GM21390 (cell line): ENCODE results near the gene NTHL1.

Source experiments
- ATAC-seq: cut with Tn5 transposase; IDR thresholded peaks from one replicate; pipeline ENCODE4 v1.9.1; 2021; ENCODE audit not compliant: unreplicated experiment

Gene NTHL1

DNA sequence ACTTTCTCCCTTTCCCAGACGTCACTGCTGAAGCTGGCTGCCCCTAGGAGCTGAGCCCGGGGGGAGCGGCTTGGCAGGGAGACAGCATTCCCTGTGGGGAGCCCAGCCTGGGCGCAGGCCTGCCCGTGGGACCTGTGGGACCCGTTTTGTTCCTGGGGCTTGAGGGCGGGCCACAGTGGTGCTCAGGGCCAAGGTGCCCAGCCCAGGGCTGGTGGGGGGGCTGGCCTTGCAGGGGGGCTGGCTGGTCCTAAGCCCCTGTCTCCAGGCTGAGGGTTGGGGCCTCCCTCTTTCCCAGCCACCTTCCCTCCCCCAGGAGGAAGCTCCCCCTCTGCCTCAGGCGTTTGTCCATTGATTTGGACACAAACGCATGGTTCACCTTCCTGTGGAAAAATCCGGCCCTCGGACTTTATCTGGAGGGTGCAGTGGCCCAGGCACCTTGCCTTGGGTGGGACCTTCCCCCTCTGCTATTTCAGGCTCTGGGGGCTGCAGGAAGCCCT, 16.5 kb downstream of the NTHL1 start:
- no peak for ATAC-seq

DNA sequence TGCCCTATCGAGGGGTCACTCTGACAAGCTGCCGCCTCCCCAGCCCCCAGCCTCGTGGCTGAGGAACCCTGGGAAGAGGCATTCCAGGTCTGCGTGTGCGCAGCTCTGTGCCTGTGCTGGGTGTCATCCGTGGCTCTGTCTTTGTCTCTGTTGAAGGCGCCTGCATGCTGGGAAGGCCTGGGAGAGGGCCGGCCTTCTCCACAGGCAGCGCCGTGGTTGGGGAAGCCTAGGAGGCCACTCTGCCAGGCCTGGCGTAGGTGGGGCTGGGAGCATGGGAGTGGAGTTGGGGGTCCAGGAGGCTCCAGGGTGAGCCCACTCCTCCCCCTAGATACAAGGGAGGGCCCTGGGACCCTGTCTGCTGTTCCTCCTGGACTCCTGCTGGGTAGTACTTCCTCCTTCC, 17.6 kb downstream of the NTHL1 start:
- no peak for ATAC-seq

DNA sequence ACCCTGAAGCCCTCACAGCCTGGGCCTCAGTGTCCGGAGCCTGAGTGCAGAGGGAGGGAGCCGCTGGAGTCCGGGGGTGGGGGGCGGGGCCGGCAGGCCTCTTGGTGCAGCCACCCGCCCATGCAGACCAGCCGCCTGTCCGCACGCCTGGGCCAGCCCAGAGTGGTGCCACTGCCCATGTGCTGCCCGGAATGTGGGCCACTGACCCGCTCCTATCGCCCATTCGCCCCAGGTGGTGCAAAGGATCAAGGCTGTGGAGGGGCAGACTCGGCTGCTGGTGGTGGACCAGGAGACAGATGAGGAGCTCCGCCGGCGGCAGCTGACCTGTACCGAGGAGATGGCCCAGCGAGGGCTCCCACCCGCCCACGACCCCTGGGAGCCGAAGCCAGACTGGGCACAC, 18.3 kb downstream of the NTHL1 start:
- no peak for ATAC-seq

DNA sequence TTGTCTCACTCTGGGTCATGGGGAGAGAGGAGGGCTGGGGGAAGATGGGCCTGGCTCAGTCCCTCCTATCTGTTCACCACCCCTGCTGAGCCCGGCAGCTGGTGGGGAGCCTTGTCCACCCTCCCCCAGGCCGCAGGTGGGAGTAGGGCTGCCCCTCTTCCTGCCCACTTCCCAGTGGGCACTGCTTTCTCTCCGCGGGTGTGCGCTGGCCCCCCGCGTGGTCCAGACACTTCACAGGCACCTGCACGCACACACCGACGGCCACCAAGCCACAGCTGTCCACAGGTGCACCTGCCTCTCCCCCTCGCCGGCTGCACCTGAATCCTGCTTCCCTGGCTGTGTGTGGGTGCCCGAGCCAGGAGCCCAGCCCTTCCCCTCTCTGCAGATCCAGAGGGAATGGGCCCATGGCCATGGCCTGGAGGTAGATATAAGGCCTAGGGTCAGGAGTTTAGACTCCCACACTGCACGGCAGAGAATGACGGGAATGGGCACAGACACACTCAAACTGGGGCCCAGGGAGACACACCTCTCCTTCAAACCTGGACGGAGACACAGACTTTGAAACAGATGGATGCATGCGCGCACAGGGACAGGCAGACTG, 18.9 kb downstream of the NTHL1 start:
- no peak for ATAC-seq

DNA sequence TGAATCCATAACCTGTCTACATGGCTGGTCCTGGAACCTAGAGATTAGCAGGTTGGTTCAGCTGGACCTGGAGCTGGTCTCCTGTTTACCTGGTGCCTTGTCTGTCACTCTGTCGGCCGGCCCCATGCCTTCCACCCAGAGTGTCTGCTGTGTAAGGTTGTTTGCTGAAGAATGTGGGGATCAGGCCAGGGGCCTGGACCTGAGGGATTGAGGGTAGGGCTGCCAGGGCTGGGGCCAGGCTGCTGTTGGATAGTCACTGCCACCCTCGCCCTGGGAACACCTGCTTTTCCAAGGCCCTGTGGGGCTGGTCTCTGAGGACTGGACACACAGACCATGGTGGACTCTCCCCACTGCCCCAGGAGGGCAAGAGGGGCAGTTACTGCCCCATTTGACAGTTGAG, 19.5 kb downstream of the NTHL1 start:
- ATAC-seq: no peak

DNA sequence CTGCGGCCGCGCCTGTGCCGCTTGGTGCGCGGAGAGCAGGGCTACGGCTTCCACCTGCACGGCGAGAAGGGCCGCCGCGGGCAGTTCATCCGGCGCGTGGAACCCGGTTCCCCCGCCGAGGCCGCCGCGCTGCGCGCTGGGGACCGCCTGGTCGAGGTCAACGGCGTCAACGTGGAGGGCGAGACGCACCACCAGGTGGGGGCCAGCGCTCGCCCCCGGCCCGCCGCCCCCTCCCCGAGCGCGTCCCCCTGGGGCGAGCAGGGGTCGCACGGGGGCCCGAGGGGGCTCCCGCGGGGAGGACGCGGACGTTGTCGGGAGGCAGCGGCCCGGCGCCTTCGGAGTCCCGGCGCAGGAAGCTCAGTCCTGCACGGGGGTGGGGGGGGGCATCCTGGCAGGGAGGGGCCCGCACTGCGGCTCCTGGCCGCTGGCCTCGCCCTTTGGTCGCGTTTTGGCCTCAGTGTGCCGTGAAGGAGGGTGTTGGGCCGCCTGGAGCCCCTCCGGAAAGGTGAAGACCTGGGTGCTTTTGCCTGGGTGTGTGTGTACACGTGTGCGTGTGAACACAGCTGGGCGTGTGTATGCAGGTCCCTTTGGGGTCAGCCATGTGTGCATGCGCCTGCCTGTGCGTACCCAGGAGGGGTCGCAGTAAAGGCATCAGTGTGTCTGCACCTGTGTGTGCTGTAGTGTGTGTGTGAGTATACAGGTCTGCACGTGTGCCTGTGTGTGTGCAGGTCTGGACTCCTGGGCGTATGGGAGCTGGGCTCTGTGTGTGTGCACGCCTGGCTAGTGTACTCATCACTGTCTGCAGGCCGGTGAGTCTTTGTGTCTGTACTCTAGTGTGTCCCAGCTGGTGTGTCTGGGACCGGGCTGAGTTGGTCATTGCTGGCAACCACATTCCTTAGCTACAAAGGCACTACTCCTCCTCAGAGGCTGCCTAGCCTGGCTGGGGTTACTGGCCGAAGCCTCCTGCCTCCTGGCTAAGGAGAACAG, 20.3 kb downstream of the NTHL1 start:
- ATAC-seq: no peak

DNA sequence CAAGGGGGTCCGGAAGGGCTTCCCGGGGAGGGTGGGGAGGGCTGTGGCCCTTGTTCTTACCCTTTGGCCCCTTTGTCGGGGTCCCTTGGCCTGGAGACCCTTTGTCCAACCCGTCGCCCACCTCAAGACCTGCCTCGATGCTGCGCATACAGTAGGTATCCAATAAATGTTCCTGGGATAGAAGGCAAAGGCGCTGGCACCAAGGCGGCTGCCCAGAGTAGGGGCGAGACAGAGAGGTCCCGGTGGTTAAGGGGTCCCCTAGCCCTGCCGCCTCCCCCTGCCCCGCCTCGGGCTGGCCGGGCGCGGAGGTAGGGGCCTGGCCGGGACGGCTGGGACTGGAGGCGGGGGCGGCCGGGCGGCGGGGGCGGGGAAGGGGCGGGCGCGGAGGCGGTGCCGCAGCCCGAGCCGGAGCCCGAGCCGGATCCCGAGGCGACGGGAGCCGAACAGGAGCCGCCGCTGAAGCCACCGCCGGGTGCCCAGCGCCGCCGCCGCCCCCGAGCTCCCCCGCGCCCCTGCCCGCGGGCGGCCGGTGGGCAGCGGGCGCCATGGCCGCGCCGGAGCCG, 21.1 kb downstream of the NTHL1 start, which contains the start of gene NHERF2:
TSS of gene NHERF2 (plus strand) at position 442 of the 563 bp plus-strand sequence. CDS start at position 546, 104 bp downstream.
- ATAC-seq: no peak

DNA sequence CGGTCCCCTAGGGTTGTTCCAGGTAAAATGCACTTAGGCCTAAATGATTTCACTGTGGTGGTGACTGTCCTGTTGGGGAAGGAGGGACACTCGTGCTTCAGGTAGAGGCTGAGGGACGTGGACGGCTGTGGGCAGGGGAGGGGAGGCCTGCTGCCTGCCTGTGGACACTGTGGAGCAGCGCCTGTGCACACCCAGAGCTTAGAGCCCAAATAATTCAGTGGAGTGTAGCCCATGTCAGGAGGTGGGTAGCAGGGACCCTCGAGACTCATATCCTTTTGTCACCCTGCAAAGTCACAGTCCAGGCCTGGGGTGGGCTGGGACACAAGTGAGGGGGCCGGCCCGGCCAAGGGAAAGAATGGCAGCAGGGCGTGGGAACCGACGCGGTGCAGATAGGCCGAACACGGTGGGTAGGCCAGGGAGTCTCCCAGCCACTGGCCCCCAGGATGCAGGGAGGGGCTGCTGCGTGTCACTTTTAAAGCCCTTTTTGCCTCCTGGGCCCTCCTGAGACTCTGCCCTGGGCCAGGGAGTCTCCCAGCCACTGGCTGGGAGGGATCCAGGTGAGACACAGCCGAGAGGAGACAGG, 21.7 kb downstream of the NTHL1 start:
- ATAC-seq: no peak

DNA sequence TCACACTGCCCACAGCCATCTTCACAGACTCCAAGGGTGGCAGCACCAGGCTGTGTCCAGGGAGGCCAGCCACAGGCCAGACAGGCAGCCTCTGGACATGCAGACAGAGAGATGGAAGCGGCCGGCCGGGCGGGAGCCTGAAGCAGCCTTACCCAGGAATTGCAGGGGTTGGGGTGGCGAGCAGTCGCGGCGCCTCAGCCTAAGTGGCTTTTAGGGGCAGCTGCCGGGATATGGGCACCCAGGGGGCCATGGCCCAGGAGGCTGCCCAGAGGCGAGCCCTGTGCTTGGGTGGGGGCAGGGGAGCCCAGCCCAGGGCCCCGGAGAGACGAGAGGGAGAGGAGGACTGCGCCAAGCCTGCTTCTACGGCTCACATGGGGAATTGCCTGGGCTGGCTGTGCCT, 22.4 kb downstream of the NTHL1 start:
- no peak for ATAC-seq

DNA sequence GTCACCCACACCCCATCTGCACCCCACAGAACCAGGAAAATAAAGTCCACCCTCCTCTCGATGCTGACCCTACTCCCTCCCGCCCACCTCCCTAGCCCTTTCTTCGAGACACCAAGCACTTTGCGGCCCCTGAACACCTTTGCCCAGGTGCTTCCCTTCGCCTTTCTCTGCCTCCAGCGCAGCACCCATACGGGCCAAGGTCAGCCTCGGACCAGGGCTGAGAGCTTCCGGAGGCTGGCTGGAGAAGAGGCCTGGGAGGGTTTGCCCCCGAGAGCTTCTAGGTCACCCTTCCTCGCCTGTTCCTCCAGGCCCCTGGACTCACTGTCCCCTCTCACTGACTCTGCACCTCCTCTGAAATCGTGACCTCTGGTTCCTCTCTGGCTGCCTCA, 23.6 kb downstream of the NTHL1 start:
- ATAC-seq: no peak

DNA sequence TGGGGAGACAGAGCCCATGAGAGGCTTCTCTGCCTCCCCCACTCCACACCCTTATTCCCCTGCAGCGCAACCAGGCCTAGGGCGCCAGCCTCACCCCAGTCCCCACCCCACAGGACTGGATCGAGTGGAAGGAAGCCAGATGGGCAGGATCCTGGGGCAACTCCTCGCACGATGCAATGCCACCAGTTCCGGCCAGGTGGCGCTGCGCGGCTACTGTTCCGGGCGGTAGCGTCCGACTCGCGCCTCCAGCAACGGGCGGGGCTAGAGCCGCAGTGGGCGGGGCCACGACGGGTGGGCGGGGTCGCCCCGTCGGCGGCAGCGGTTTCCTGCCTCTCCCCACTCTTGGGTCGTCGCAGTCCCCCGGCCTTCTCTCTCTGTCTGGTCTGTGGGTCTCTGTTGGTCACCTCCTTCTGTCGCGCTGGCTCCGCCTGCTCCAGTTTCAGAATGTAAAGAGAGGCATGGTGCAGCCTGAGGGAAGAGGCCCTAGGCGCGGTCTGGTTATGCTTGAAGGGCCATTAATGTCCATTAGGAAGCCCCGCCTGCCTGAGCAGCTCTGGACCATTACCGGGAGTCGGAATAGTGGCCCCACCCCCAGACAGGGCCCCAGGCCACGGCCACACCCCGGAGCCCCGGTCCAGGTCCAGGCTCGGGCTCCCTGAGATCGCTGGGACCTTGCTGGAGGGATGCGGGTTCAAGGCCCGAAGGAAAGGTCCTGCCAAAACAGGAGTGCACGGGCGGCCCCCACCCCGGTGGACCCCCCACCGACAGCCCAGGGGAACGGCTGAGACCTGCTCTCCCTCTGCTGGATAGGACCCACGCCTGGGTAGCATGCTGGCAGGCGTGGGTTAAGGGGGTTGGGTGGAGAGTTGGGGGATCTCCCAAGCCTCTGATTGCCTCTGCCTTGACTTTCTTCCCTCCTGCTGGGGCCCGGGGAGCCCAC, 24.3 kb downstream of the NTHL1 start:
- ATAC-seq: peak; percentile 73

DNA sequence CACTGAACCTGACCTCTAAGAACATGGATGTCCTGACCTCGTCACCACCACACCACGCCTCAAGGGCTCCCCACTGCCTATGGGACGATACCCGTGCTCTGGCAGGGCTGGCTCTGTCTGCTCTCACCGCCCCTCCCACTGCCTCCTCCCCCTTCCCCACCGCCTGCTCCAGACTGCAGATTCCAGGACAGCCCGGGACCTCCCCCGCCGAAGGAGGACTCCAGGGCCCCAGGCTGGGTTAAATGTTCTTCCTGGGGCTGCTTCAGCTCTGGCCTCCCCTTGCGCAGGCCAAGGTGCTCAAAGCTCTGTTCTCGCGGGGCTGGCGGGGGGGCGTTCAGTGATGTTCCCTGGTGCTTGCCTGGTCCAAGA, 24.9 kb downstream of the NTHL1 start:
- ATAC-seq: no peak

DNA sequence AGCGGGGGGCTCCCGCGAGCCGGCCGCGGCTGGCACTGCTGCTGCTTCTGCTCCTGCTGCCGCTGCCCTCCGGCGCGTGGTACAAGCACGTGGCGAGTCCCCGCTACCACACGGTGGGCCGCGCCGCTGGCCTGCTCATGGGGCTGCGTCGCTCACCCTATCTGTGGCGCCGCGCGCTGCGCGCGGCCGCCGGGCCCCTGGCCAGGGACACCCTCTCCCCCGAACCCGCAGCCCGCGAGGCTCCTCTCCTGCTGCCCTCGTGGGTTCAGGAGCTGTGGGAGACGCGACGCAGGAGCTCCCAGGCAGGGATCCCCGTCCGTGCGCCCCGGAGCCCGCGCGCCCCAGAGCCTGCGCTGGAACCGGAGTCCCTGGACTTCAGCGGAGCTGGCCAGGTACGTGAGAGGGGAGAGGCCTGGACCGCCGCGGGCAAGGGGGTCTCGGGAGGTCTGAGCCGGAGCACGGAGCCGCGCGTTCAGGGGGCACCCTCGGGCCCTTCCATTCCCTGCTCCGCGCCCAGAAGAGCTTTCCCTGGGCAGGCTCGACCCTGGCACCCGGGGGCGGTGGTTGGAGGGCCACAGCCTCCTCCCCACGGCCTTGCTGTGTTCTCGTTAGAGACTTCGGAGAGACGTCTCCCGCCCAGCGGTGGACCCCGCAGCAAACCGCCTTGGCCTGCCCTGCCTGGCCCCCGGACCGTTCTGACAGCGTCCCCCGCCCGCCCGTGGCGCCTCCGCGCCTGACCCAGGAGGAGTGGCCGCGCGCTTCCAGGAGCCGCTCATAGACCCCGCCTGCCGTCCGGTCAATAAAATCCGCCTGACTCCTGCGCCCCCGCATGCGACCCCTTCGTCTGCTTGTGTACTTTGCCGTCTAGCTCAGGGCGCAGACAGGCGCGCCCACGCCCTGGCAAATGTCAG, 27.5 kb downstream of the NTHL1 start:
- no peak for ATAC-seq

DNA sequence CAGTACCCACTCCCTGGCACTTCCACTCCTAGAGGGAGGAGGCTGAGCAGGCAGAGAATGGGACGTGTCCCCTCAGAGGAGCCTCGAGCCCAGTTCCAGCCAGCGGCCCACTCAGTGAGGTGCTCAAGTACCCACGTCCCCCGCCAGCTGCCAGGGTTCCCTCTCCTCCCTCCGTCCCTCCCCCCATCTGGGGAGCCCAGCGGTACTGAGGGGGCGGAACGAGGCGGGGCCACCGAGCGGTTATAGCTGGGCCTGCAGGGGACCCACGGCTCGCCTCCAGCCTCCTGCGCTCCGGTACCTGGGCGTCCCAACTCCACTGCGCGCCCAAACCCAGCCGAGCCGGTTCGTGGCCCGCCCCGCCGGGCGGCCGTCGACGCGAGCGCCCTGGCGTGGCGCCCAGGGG, 28.1 kb downstream of the NTHL1 start, which contains the start of gene NPW:
TSS of gene NPW (plus strand) at position 268 of the 403 bp plus-strand sequence.
- ATAC-seq: no peak

DNA sequence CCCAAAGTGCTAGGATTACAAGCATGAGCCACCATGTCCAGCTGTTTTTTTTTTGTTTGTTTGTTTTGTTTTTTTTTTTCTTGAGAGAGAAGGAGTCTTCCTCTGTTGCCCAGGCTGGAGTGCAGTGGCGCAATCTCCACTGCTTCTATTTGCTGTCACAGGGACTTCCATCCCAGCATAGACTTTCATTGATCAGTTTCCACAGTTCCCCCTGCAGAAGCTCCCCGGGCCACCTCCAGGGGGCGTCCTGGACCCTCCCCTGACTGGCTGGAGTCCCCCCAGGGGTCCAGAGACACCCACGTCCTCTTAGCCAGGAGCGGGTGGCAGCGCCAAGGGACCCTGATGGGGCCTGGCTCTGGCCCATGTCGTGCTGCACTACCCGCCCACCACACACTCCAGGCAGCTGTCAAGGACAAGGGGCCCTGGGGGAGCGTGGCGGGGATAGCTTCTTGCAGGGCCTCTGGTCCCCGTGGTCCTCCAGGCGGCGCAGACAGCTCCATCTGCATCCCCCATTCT, 31.2 kb downstream of the NTHL1 start:
- no peak for ATAC-seq

DNA sequence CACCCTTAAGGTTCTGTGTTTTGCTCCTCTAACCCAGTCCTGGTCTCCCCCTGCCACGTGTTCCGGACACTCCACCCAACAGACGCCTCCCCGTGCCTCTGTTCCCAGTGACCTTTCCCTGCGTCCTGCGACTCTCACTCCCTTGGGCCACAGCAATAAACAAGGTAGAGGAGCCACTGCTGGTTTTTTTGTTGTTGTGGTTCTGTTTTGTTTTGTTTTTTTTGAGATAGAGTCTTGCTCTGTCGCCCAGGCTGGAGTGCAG, 31.8 kb downstream of the NTHL1 start:
- no peak for ATAC-seq

DNA sequence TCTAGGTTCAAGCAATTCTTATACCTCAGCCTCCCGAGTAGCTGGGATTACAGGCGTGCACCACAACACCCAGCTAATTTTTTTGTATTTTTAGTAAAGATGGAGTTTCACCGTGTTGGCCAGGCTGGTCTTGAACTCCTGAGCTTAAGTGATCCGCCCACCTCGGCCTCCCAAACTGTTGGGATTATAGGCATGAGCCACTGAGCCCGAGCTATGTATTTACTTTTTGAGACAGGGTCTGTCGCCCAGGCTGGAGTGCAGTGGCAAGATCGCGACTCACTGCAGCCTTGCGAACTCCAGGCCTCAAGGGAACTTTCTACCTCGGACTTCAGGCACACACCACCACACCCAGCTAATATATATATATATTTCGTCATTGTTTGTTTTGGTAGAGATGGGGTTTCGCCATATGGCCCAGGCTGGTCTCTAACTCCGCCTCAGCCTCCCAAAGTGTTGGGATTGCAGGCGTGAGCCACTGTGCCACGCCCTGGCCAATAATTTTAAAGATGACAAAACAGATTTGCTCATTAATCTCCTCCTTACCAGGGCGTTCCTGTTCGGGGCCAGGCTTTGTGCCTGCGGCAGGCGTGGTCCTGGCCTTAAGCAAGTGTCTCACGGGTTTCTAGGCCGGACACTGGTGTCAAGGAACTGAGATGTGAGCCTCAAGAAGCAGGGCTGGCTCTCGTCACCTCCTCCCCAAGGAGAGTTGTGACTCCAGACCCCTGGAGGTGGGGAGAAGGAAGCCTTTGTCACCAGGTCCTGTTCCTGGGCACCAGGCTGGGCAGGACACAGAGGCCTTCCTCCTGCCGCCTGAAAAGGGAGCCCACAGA, 32.3 kb downstream of the NTHL1 start:
- no peak for ATAC-seq

DNA sequence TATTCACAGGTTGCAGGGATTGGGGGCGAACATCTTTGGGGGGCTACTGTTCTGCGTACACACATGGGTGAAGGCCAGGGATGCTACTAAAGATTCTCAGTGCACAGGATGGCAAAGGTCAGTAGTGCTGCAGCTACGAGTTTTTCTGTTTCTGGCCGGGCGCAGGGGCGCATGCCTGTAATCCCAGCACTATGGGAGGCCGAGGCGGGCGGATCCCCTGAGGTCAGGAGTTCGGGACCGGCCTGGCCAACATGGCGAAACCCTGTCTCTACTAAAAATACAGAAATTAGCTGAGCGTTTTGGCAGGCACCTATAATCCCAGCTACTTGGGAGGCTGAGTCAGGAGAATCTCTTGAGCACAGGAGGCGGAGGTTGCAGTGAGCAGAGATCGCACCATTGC, 34.1 kb downstream of the NTHL1 start:
- ATAC-seq: no peak
